GM23338 (cell line): ENCODE results near the gene UBTD1. TPM values are rescaled to one million over a fixed set of nuclear protein-coding genes. Genes with fewer than 3 reads are reported as not detected.

Source experiments
- CREB1 ChIP-seq: fragments of 250-450 bp; sonication (Bioruptor Pico); IDR thresholded peaks from 2 replicates; pipeline ENCODE4 v1.5.0; 2020; ENCODE audit warnings: low read depth, mild to moderate bottlenecking, moderate library complexity
- ETS1 ChIP-seq: IDR thresholded peaks from 2 replicates; pipeline ENCODE4 v1.6.1; 2016; ENCODE audit warnings: antibody characterized with exemption
- JUNB ChIP-seq: IDR thresholded peaks from one replicate; pipeline ENCODE4 v1.6.1; 2016; ENCODE audit warnings: antibody characterized with exemption; ENCODE audit not compliant: unreplicated experiment
- REST ChIP-seq: IDR thresholded peaks from one replicate; pipeline ENCODE4 v1.6.1; 2018; ENCODE audit warnings: antibody characterized with exemption; ENCODE audit not compliant: unreplicated experiment
- STAT1 ChIP-seq: IDR thresholded peaks from one replicate; pipeline ENCODE4 v1.6.1; 2016; ENCODE audit warnings: antibody characterized with exemption; ENCODE audit not compliant: unreplicated experiment
- ZNF114 ChIP-seq: fragments of 250-450 bp; sonication (Bioruptor Pico); IDR thresholded peaks from 2 replicates; pipeline ENCODE4 v1.5.0; 2020; ENCODE audit warnings: mild to moderate bottlenecking, moderate library complexity
- ZNF331 ChIP-seq: fragments of 250-450 bp; sonication (Bioruptor Pico); IDR thresholded peaks from 2 replicates; pipeline ENCODE4 v1.5.0; 2020; ENCODE audit warnings: low read depth, mild to moderate bottlenecking, moderate library complexity
- ZNF462 ChIP-seq: fragments of 250-450 bp; sonication (Bioruptor Pico); IDR thresholded peaks from 2 replicates; pipeline ENCODE4 v1.5.0; 2020; ENCODE audit warnings: mild to moderate bottlenecking, moderate library complexity
- polyA plus RNA-seq: library from polyadenylated mRNA; unstranded; fragments of >200 nt; fragmentation: Nextera tagmentation; extraction: Ambion mirVana; gene quantifications from 2 replicates; pipeline ENCODE4 v1.2.1, GENCODE V29; 2016
- total RNA-seq: library from RNA; depleted of rRNA; stranded (reverse); fragments of >200 nt; shearing (Covaris generic); gene quantifications from 2 replicates; pipeline ENCODE4 v1.2.3, GENCODE V29; 2014

The UBTD1 gene
- total and polyA plus RNA-seq, 2 experiments from 2014 or later: 17.3 to 29.0 TPM

- TF ChIP-seq ZNF462 (CRISPR knock-in tag) (no peak), REST (no peak), ZNF114 (CRISPR knock-in tag) (no peak), JUNB (no peak), ETS1 (no peak), STAT1 (no peak), CREB1 (CRISPR knock-in tag) (no peak), ZNF331 (no peak)
These were observed 13.2 kb downstream of the UBTD1 start (continued) for GRCh38 chr10:97511711-97512440.
